Measurements from ENCODE around the gene RHOBTB3. TPM values are rescaled to one million over a fixed set of nuclear protein-coding genes. Genes with fewer than 3 reads are reported as not detected.

The RHOBTB3 gene
- total and polyA plus RNA-seq, 10 of the 15 experiments (the other 5 are each of a cell fraction or from before 2014, with no cell fraction given), result 3.6 to 42.8 (median 8.4) TPM

DNA sequence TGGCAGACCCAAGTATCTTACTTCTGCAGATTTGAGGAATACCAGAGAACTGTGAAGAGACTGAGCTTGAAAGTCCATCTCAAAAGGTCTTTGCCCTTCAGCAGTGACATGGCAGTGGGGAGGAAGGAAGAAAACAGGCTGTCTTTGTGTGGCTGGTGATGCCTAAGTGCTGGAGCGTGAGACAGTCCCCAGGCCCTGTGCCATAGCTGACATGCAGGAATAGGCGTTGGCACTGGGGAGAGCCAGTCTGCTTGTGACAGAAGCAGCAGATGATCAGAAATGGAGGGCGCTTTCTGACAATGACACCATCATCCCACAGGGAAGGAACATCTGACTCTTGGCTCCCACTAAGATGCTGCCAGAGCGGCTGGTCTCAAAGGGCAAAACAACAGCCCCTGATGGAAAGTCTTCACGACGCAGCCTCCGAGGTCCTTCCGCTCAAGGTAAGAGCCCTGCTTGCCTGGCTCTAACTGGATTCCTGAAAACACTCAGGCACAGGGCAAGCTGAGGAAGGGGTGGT, 106.9 kb downstream of the RHOBTB3 start (continued):
- TF ChIP-seq, protein P1, sequence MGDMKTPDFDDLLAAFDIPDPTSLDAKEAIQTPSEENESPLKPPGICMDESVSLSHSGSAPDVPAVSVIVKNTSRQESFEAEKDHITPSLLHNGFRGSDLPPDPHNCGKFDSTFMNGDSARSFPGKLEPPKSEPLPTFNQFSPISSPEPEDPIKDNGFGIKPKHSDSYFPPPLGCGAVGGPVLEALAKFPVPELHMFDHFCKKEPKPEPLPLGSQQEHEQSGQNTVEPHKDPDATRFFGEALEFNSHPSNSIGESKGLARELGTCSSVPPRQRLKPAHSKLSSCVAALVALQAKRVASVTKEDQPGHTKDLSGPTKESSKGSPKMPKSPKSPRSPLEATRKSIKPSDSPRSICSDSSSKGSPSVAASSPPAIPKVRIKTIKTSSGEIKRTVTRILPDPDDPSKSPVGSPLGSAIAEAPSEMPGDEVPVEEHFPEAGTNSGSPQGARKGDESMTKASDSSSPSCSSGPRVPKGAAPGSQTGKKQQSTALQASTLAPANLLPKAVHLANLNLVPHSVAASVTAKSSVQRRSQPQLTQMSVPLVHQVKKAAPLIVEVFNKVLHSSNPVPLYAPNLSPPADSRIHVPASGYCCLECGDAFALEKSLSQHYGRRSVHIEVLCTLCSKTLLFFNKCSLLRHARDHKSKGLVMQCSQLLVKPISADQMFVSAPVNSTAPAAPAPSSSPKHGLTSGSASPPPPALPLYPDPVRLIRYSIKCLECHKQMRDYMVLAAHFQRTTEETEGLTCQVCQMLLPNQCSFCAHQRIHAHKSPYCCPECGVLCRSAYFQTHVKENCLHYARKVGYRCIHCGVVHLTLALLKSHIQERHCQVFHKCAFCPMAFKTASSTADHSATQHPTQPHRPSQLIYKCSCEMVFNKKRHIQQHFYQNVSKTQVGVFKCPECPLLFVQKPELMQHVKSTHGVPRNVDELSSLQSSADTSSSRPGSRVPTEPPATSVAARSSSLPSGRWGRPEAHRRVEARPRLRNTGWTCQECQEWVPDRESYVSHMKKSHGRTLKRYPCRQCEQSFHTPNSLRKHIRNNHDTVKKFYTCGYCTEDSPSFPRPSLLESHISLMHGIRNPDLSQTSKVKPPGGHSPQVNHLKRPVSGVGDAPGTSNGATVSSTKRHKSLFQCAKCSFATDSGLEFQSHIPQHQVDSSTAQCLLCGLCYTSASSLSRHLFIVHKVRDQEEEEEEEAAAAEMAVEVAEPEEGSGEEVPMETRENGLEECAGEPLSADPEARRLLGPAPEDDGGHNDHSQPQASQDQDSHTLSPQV (IDR thresholded peaks at IDR 0.05), result no peak
- TF ChIP-seq NFYA (IDR thresholded peaks at IDR 0.05; ENCODE audit: borderline replicate concordance, low read depth, low read length), result no peak
- TF ChIP-seq MTA3 (IDR thresholded peaks at IDR 0.05; ENCODE audit: borderline replicate concordance, low read length), result no peak
- TF ChIP-seq, protein P2, sequence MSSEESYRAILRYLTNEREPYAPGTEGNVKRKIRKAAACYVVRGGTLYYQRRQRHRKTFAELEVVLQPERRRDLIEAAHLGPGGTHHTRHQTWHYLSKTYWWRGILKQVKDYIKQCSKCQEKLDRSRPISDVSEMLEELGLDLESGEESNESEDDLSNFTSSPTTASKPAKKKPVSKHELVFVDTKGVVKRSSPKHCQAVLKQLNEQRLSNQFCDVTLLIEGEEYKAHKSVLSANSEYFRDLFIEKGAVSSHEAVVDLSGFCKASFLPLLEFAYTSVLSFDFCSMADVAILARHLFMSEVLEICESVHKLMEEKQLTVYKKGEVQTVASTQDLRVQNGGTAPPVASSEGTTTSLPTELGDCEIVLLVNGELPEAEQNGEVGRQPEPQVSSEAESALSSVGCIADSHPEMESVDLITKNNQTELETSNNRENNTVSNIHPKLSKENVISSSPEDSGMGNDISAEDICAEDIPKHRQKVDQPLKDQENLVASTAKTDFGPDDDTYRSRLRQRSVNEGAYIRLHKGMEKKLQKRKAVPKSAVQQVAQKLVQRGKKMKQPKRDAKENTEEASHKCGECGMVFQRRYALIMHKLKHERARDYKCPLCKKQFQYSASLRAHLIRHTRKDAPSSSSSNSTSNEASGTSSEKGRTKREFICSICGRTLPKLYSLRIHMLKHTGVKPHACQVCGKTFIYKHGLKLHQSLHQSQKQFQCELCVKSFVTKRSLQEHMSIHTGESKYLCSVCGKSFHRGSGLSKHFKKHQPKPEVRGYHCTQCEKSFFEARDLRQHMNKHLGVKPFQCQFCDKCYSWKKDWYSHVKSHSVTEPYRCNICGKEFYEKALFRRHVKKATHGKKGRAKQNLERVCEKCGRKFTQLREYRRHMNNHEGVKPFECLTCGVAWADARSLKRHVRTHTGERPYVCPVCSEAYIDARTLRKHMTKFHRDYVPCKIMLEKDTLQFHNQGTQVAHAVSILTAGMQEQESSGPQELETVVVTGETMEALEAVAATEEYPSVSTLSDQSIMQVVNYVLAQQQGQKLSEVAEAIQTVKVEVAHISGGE (CRISPR knock-in tag; IDR thresholded peaks at IDR 0.05), result no peak
- TF ChIP-seq ZNF207 (IDR thresholded peaks at IDR 0.05; ENCODE audit: borderline replicate concordance), result no peak
